NB4 (cell line): ENCODE measurements around the gene ZC3H14.

Experiments
- DNase-seq: peaks from one replicate; pipeline ENCODE4 v3.0.0; 2010; ENCODE audit warnings: low read depth
- H3K4me3 ChIP-seq: one replicate; pipeline ENCODE4 v1.5.1; 2011; ENCODE audit warnings: mild to moderate bottlenecking, low read depth, low read length, moderate library complexity
- CTCF ChIP-seq: IDR thresholded peaks from one replicate; pipeline ENCODE4 v1.5.1; 2012; ENCODE audit warnings: low read depth, low read length
- MAX ChIP-seq: IDR thresholded peaks from 2 replicates; pipeline ENCODE4 v1.6.1; 2011; ENCODE audit warnings: low read depth, low read length
- MYC ChIP-seq: IDR thresholded peaks from 2 replicates; pipeline ENCODE4 v1.6.1; 2011; ENCODE audit warnings: low read depth, low read length
- POLR2A ChIP-seq: IDR thresholded peaks from 2 replicates; pipeline ENCODE4 v1.6.1; 2011; ENCODE audit warnings: mild to moderate bottlenecking; ENCODE audit not compliant: insufficient read length; ENCODE audit errors: extremely low read depth

ZC3H14 gene

GRCh38 chr14:88551094-88551870 is 11.6 kb upstream of the ZC3H14 start:
- no peak for DNase-seq
- no peak overlapping the region for H3K4me3 ChIP-seq
- no peak for TF ChIP-seq MAX
- TF ChIP-seq CTCF = no peak
- TF ChIP-seq POLR2A = no peak
- no peak for TF ChIP-seq MYC

- no peak for DNase-seq
- TF ChIP-seq POLR2A (no peak), MAX (no peak)
- H3K4me3 ChIP-seq = no peak overlapping the region
Measured at GRCh38 chr14:88551980-88552431, 10.8 kb upstream of the ZC3H14 start.

- TF ChIP-seq MAX (no peak), MYC (no peak), POLR2A (no peak), CTCF (no peak)
- no peak overlapping the region for H3K4me3 ChIP-seq
- no peak for DNase-seq
Measured at GRCh38 chr14:88552876-88553275, 10.0 kb upstream of the ZC3H14 start.

- DNase-seq = no peak
- H3K4me3 ChIP-seq = peak overlapping the region; percentile 46
Measured at GRCh38 chr14:88553886-88554456, 8.9 kb upstream of the ZC3H14 start.

GRCh38 chr14:88554457-88555286 is 8.2 kb upstream of the ZC3H14 start, which contains the start of gene PTPN21:
TSS of gene PTPN21 (minus strand) at chr14:88555007. CDS start at chr14:88550417, 4,590 bp downstream.
- no peak for TF ChIP-seq MAX
- TF ChIP-seq CTCF = no peak
- TF ChIP-seq POLR2A = no peak
- TF ChIP-seq MYC = no peak
- peak; percentile 58 for DNase-seq
- peak within 1 kb of the TSS; percentile 46 for H3K4me3 ChIP-seq

More at GRCh38 chr14:88553886-88554456, 8.9 kb upstream of the ZC3H14 start:
- TF ChIP-seq MYC (no peak), MAX (no peak), CTCF (no peak), POLR2A (no peak)

- DNase-seq = no peak
- TF ChIP-seq POLR2A (no peak), MAX (no peak), MYC (no peak), CTCF (no peak)
- H3K4me3 ChIP-seq = no peak overlapping the region
Measured at GRCh38 chr14:88556581-88556980, 6.3 kb upstream of the ZC3H14 start.
